GM12873 (cell line): Measurements from ENCODE around the gene STIMATE.

Experiments
- TF ChIP-seq, protein P1 (sequence below): IDR thresholded peaks from 2 replicates; pipeline ENCODE4 v1.5.1; 2012; ENCODE audit warnings: low read depth, mild to moderate bottlenecking, moderate library complexity, low read length, control low read depth; ENCODE audit not compliant: insufficient read depth; ENCODE audit errors: missing control alignments

STIMATE gene

DNA sequence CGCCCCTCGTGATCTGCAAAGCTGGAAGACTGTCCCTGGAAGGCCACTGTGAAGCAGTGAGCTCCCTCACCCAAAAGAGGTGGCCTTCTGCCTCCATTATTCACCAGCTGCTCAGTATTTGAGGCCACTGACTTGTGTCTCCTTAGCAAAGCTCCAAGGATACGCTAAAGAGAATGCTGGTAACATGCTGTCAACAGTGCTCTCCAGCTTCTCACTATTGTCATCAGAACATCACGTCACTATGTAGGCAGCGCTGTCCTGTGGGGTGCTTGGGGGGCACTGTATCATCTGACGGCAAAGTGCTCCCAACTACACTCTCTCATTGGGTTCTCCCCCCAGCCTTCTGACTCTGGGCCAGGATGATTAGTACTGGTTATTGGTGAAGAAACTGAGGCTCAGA lies 81.1 kb downstream of the STIMATE start:
- TF ChIP-seq, protein P1, sequence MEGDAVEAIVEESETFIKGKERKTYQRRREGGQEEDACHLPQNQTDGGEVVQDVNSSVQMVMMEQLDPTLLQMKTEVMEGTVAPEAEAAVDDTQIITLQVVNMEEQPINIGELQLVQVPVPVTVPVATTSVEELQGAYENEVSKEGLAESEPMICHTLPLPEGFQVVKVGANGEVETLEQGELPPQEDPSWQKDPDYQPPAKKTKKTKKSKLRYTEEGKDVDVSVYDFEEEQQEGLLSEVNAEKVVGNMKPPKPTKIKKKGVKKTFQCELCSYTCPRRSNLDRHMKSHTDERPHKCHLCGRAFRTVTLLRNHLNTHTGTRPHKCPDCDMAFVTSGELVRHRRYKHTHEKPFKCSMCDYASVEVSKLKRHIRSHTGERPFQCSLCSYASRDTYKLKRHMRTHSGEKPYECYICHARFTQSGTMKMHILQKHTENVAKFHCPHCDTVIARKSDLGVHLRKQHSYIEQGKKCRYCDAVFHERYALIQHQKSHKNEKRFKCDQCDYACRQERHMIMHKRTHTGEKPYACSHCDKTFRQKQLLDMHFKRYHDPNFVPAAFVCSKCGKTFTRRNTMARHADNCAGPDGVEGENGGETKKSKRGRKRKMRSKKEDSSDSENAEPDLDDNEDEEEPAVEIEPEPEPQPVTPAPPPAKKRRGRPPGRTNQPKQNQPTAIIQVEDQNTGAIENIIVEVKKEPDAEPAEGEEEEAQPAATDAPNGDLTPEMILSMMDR = no peak

DNA sequence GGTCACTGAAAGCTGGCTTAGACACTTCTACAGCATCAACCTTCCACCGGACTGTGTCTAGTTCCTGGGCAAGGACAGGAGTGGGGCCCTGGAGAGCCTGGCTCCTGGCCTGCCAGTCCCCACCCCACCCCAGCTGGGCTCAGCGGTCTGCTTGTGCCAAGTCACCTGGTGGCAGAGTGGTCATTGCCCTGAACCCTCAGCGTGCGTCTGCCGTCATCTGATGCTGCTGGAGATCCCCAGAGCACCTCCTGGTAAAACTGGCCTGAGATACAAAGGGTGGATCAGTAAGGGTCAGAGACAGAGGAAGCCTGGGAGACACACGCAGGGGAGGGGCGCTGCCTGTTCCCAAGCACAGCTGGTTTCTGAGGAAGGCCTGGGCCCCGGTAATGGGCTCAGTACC lies 83.5 kb downstream of the STIMATE start:
- TF ChIP-seq, protein P1 = no peak

GRCh38 chr3:52811452-52812011 lies 85.8 kb downstream of the STIMATE start:
- TF ChIP-seq, protein P1 = no peak

DNA sequence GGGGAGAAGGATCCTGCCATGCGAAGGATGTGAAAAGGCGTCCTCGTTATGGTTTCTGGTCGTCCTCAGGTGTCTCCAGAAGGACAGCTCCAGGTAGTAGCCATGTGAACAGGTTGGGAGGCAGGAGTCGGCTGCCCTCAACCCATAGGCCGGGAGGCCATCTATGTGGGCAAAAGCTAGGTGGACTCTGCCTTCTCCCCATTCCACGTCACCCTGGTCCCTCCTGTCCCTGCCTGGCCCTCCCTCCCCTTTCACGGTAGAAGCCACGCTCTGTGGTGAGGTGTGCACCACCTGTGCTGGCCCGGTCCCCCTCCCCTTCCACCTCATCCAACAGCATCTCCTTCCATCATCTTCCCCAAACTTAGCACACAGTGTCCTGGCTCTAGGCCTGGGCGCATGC lies 86.4 kb downstream of the STIMATE start:
- TF ChIP-seq, protein P1 = no peak

DNA sequence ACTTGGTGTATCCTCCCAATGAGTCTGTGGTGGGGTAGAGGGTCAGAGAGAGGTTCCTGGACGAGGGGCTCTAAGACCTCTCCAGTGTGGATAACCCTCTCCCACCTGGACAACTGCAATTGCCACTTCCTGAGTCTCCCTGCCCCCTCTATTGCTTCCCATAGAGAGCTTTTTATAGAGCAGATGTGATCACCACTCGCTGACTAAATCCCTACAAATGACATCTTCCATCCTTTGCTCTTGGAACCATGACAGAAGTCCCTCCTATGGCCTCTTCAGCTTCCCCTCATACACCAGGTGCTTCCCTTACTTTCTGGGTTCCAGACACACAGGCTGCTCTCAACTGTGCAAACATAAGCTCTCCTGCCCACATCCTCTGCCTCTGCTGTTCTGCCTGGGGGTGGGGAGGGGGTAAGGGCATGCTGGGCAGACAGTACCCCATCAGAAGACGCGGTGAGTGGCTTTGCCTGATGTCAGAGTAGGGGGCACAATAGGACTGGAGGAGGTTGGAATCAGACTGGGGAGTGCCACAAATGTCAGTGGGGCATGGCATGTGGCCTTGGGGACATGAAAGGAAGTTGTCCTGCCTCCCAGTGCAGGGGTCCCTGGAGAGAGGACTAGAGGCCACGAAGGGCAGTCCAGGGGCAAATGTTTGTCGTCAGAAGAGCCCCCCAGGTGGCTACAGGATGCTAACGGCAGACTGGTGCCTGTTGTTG lies 87.5 kb downstream of the STIMATE start:
- TF ChIP-seq, protein P1 = no peak

GRCh38 chr3:52809149-52809548 lies 88.2 kb downstream of the STIMATE start:
- TF ChIP-seq, protein P1 = no peak

DNA sequence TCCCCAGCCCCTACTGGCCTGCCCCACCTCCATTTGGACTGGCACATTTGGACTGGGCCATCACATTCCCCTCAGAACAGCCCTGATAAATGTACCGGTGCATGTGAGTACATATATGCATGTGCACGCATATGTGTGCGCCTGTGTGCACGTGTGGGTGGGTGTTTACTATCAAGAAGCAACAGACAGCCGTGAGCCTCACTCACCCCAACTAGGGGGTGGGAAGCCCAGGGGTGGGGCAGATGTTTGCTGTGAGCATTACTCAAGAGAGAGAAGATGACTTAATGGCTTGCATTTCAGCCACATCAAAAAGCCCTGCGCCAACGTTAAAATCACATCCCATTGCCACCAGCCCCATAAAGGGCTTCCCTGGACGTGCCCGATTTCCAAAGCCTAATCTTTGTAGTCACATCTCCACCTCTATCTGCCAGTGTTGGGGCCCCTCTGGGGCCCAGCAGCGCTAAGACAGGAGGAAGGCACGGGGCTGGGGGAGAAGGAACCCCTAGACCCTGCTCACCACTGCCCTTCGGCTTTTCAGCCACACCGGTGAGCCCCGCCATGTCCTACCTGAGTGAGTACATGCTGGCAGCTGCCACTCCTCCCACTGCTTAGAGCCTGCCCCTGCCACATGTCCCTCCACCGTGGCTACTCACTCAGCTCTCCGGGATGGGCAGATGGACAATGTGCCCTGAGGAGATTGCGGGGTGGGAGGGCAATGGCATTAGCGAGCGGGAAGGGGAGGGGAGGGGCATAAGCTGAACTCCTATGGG lies 91.9 kb downstream of the STIMATE start:
- TF ChIP-seq, protein P1 = no peak
